ENCODE results near the gene CRYBG3.

GRCh38 chr3:97863031-97863430 lies 41.2 kb downstream of the CRYBG3 start:
- TF ChIP-seq CTCF (IDR thresholded peaks at IDR 0.05) (no peak), POLR2A (IDR thresholded peaks at IDR 0.05) (no peak), EP300 (IDR thresholded peaks at IDR 0.05) (no peak), POLR2AphosphoS5 (IDR thresholded peaks at IDR 0.05) (no peak)

Data from upper lobe of left lung (tissue), 4 donors.